Activated CD4-positive, CD25-positive, alpha-beta regulatory T cell treated with anti-CD3 and anti-CD28 coated beads, Interleukin-2, amount 50 U/mL, for 24 hours (primary cell): ENCODE measurements around the gene KCNQ2.

ENCODE experiments used
- ATAC-seq, 2 donors: fragments of 150-1000 bp; cut with Tn5 transposase; one replicate each; pipeline ENCODE4 v1.10.0; 2021; ENCODE audit warnings: mild to moderate bottlenecking in 1 of 2, moderate library complexity in 1 of 2

The KCNQ2 gene

GRCh38 chr20:63470410-63470809, 2.0 kb downstream of the KCNQ2 start:
- no peak for ATAC-seq

GRCh38 chr20:63469713-63470101, 2.7 kb downstream of the KCNQ2 start:
- ATAC-seq = no peak

- ATAC-seq = no peak
Observed at GRCh38 chr20:63469019-63469712, 3.3 kb downstream of the KCNQ2 start.

- no peak for ATAC-seq
Observed at GRCh38 chr20:63468421-63468820, 4.0 kb downstream of the KCNQ2 start.

GRCh38 chr20:63467294-63468083, 5.0 kb downstream of the KCNQ2 start:
- ATAC-seq = no peak

- no peak for ATAC-seq
Observed at GRCh38 chr20:63466861-63467260, 5.6 kb downstream of the KCNQ2 start.

- ATAC-seq = no peak
Observed at GRCh38 chr20:63466250-63466825, 6.1 kb downstream of the KCNQ2 start.

- ATAC-seq = no peak
Observed at GRCh38 chr20:63465380-63466249, 6.8 kb downstream of the KCNQ2 start.

- no peak for ATAC-seq
Observed at GRCh38 chr20:63464289-63464635, 8.2 kb downstream of the KCNQ2 start.

GRCh38 chr20:63463400-63464288, 8.8 kb downstream of the KCNQ2 start:
- ATAC-seq = no peak

GRCh38 chr20:63462244-63462643, 10.2 kb downstream of the KCNQ2 start:
- ATAC-seq = no peak

GRCh38 chr20:63461104-63461763, 11.2 kb downstream of the KCNQ2 start:
- no peak for ATAC-seq

- ATAC-seq = no peak
Observed at GRCh38 chr20:63459070-63459380, 13.4 kb downstream of the KCNQ2 start.

GRCh38 chr20:63458170-63459069, 14.0 kb downstream of the KCNQ2 start:
- ATAC-seq = no peak

- ATAC-seq = no peak
Observed at GRCh38 chr20:63457737-63458136, 14.7 kb downstream of the KCNQ2 start.

GRCh38 chr20:63456429-63457284, 15.8 kb downstream of the KCNQ2 start:
- ATAC-seq = no peak

- no peak for ATAC-seq
Observed at GRCh38 chr20:63455568-63455859, 16.9 kb downstream of the KCNQ2 start.

- ATAC-seq = no peak
Observed at GRCh38 chr20:63454731-63455567, 17.5 kb downstream of the KCNQ2 start.
